ENCODE results near the gene TYK2.

GRCh38 chr19:10404888-10405820, 24.8 kb upstream of the TYK2 start:
- TF ChIP-seq POLR2A (IDR thresholded peaks at IDR 0.05), result no peak
- no peak for TF ChIP-seq CTCF (IDR thresholded peaks at IDR 0.05)
